GM18520 (cell line): ENCODE measurements around the gene LHX6.

Experiments used
- ATAC-seq: cut with Tn5 transposase; IDR thresholded peaks from one replicate; pipeline ENCODE4 v1.9.1; 2021; ENCODE audit not compliant: unreplicated experiment

LHX6 gene

GRCh38 chr9:122236681-122237080, 7.9 kb upstream of the LHX6 start:
- no peak for ATAC-seq

- no peak for ATAC-seq
These were observed 5.4 kb upstream of the LHX6 start for GRCh38 chr9:122234022-122234748.

- no peak for ATAC-seq
These were observed 4.1 kb upstream of the LHX6 start for GRCh38 chr9:122232796-122233306.

DNA sequence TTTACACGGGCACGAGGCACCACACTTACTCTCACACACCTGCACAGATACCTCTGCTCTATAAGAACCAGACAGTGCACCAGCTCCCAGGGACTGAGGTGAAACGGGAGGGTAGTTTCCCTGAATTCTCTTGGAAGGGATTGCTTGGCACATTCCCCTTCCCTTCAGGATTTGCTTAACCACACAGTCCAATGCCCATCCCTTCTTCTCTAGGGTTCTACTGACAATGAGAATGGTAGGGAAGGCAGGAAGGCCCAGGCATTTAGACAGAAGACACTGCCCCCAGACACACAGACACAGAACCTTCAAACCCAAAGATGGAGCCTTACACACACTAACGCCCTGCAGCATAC, 704 bp upstream of the LHX6 start:
- no peak for ATAC-seq

DNA sequence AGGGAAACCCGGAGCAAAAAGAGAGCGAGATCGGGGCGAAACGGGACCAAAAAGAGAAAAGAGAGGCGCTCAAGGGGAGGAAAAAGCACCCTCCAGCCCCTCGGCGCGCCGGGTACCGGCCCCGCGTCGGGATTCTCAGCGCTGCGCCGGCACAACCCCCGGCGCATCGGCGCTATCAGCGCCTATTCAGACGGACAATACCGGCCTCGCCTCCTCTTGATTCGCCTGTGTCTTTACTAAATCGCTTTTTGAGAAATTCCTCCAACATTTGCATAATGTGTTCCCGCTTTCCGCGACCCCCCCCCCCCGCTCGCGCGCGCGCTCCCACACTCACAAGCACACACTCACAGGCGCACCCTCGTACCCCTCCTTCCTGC, 578 bp downstream of the LHX6 start:
- ATAC-seq, result no peak

GRCh38 chr9:122227575-122227900, 1.2 kb downstream of the LHX6 start:
- no peak for ATAC-seq

DNA sequence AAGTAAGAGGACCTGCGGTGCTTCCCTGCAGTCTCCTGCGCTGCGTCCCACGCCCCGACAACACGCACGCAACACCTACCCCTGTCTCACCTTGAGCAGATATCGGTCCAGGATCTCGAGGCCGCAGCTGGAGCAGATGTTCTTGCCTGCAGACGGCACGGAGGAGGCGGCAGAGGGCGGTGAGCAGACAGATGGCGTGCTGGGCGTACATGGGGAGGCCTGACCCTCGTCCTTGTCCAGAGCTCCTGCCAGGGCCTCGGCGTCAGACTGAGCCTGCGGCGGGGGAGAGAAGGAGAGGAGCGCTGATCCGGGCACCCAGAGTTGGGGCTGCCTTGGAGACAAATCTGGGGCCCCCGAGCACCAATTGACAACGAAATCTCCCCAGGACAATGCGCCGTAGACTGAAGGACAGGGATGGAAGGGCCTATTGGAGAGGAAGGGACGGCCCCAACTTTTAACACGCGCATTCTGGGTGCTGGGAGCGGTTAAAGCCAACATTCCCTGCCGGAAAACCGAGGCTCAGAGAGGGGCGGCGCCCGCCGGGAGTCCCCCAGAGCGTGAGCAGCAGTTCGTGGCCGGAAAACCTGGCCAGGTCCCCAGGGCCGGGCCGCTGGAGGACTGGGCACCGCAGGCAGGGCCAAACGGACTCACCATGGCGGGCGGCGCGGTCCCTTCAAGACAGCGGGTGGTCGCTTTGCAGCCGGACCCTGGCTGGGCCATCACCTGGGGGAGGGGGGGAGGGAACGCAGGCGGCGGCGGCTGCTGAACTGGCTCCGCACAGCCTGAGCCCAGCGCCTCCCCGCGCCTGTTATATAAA, 1.8 kb downstream of the LHX6 start:
- ATAC-seq, result no peak

DNA sequence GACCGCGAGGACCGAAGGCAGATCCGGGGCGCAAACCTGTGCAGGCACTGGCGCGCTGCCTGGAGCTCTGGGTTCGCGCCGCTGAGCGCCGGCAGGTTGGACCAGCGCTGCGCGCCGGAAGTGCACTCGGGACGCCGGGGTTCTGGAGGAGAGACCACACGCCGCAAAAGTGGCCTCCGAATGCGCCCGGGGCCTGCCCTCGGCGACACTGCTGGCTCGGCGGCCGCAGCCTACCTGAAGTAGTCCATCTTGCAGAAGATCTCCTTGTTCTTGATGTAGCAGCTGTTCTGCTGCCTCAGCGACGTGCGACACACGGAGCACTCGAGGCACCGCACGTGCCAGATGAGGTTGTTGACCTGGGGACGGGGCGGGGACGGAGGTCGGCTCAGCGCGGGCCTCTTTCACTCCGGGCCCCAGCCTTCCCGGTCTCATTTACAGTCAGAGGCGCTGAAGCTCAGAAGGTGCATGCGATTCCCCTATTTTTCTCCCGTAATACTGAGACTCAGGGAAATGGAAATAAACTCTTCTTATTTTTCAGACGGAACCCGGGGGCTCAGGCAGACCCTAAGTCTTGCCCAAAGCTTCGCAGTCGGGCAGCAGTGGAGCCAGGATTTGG, 2.5 kb downstream of the LHX6 start:
- no peak for ATAC-seq

- no peak for ATAC-seq
These were observed 3.2 kb downstream of the LHX6 start for GRCh38 chr9:122225312-122226141.

- no peak for ATAC-seq
These were observed 5.3 kb downstream of the LHX6 start for GRCh38 chr9:122223435-122223834.

GRCh38 chr9:122222791-122223190, 6.0 kb downstream of the LHX6 start:
- ATAC-seq, result no peak

GRCh38 chr9:122221183-122221811, 7.5 kb downstream of the LHX6 start:
- no peak for ATAC-seq

GRCh38 chr9:122220673-122221182, 8.0 kb downstream of the LHX6 start:
- ATAC-seq, result no peak

GRCh38 chr9:122219856-122220672, 8.7 kb downstream of the LHX6 start:
- ATAC-seq, result no peak

GRCh38 chr9:122218935-122219855, 9.6 kb downstream of the LHX6 start:
- ATAC-seq, result no peak

DNA sequence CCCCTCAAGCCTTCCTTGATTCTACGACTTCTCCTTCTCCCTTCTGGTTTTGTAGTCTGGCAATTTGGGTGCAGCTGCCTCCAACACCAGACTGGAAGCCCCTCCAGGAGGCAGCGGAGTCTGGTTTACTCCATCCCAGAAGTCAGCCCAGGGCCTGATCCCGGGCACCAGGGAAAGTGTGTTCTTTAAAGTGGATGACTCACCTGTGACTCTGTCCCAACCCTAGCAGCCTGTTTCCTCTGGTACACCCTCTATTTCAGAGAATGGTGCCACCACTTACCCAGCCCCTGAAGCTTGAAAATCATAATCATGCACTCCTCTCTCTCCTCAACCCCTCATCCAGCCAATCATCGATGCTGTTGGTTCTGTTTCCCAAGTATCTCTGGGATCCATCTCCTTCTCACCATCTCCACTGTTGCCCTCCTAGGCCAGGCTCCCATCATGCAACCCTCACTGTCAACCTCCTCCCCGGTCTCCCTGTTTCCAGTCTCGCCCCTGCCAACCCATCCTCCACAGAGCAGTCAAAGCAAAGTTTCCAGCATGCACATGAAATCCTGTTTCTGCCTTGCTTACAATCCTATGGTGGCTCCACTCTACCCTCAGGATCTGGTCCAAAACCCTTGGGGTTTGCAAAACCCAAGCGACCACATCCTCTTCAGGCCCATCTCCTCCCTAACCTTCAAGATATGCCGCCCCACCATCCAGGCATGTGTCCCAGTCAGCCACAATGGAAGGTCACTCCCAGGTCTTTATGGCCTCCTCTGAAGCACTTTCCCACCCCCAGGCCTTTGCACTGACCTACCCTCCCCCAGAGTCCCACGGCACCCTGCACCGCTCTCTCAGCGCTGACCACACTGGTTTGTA, 10.5 kb downstream of the LHX6 start:
- no peak for ATAC-seq

DNA sequence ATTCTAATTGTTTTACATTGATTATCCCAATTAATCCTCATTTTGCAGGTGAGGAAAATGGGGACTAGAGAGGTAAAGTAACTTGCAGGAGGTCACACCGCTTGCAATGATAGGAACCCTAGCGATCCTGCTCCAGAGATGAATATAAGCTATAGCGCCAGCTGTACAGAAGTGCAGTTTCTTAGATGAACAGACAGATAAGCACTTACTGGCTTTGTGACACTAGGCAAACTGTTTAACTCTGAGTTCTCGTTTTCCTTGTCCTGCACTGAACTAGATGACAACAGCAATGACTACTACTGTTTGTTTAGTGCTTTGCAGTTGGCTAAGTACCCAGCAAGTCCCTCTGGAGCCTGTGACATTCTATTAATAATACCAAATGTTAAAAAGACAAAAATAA, 11.1 kb downstream of the LHX6 start:
- no peak for ATAC-seq
